H9 (cell line): ENCODE measurements around the gene PRKCZ. TPM values are rescaled to one million over a fixed set of nuclear protein-coding genes. Genes with fewer than 3 reads are reported as not detected.

Experiments used
- DNase-seq: peaks from one replicate; pipeline ENCODE4 v3.0.0-alpha.2; 2017
- H2AFZ ChIP-seq: one replicate; pipeline ENCODE4 v1.6.1; 2013; ENCODE audit warnings: mild to moderate bottlenecking, low read length, control low read depth, moderate library complexity
- H2AK5ac ChIP-seq: 2 replicates; pipeline ENCODE4 v1.6.1; 2013; ENCODE audit warnings: low read length, control low read depth, mixed read lengths; ENCODE audit not compliant: insufficient read length
- H2BK120ac ChIP-seq: one replicate; pipeline ENCODE4 v1.6.1; 2013; ENCODE audit warnings: low read depth, mild to moderate bottlenecking, low read length, control low read depth, inconsistent platforms; ENCODE audit not compliant: poor library complexity, severe bottlenecking
- H2BK12ac ChIP-seq: 2 replicates; pipeline ENCODE4 v1.6.1; 2013; ENCODE audit warnings: low read length, control low read depth, mixed read lengths, low read depth; ENCODE audit not compliant: insufficient read length
- H2BK15ac ChIP-seq: 2 replicates; pipeline ENCODE4 v1.6.1; 2013; ENCODE audit warnings: low read depth, low read length, control low read depth
- H2BK20ac ChIP-seq: one replicate; pipeline ENCODE4 v1.6.1; 2013; ENCODE audit warnings: low read depth, mild to moderate bottlenecking, low read length, control low read depth, inconsistent platforms; ENCODE audit not compliant: poor library complexity, severe bottlenecking
- H2BK5ac ChIP-seq: 2 replicates; pipeline ENCODE4 v1.6.1; 2013; ENCODE audit warnings: low read length, control low read depth, mixed read lengths; ENCODE audit not compliant: insufficient read length
- H3K14ac ChIP-seq: 2 replicates; pipeline ENCODE4 v1.6.1; 2013; ENCODE audit warnings: low read length, control low read depth; ENCODE audit not compliant: insufficient read depth
- H3K18ac ChIP-seq: 2 replicates; pipeline ENCODE4 v1.6.1; 2013; ENCODE audit warnings: low read depth, mild to moderate bottlenecking, mixed read lengths, low read length, control low read depth; ENCODE audit not compliant: insufficient read length
- H3K23ac ChIP-seq: 2 replicates; pipeline ENCODE4 v1.6.1; 2013; ENCODE audit warnings: low read length, control low read depth, mixed read lengths, low read depth; ENCODE audit not compliant: insufficient read length
- H3K23me2 ChIP-seq: 2 replicates; pipeline ENCODE4 v1.6.1; 2013; ENCODE audit warnings: low read depth, mild to moderate bottlenecking, mixed read lengths, low read length, control low read depth; ENCODE audit not compliant: insufficient read length, poor library complexity, severe bottlenecking
- H3K27ac ChIP-seq: 2 replicates; pipeline ENCODE4 v1.5.1; 2013; ENCODE audit warnings: low read length, control low read depth, mixed read lengths, low read depth; ENCODE audit not compliant: insufficient read length
- H3K27me3 ChIP-seq: 2 replicates; pipeline ENCODE4 v1.6.1; 2013; ENCODE audit warnings: low read length, control low read depth, inconsistent platforms; ENCODE audit not compliant: insufficient read depth
- H3K4ac ChIP-seq: 2 replicates; pipeline ENCODE4 v1.6.1; 2013; ENCODE audit warnings: low read depth, mild to moderate bottlenecking, control low read depth, inconsistent platforms, low read length, moderate library complexity
- H3K4me1 ChIP-seq: 2 replicates; pipeline ENCODE4 v1.6.1; 2013; ENCODE audit warnings: low read length, control low read depth, inconsistent platforms; ENCODE audit not compliant: insufficient read depth
- H3K4me2 ChIP-seq: 2 replicates; pipeline ENCODE4 v1.6.1; 2013; ENCODE audit warnings: low read length, control low read depth, mixed read lengths; ENCODE audit not compliant: insufficient read length, insufficient read depth
- H3K56ac ChIP-seq: 2 replicates; pipeline ENCODE4 v1.6.1; 2013; ENCODE audit warnings: low read depth, mild to moderate bottlenecking, mixed read lengths, low read length, control low read depth; ENCODE audit not compliant: insufficient read length
- H3K79me1 ChIP-seq: 2 replicates; pipeline ENCODE4 v1.6.1; 2013; ENCODE audit warnings: low read depth, mild to moderate bottlenecking, moderate library complexity, low read length, control low read depth, inconsistent platforms; ENCODE audit not compliant: insufficient read depth, poor library complexity, severe bottlenecking
- H3K79me2 ChIP-seq: 2 replicates; pipeline ENCODE4 v1.6.1; 2013; ENCODE audit warnings: low read length, control low read depth, inconsistent platforms; ENCODE audit not compliant: insufficient read depth
- H3K9ac ChIP-seq: 2 replicates; pipeline ENCODE4 v1.6.1; 2013; ENCODE audit warnings: low read length, control low read depth, mixed read lengths; ENCODE audit not compliant: insufficient read length; ENCODE audit errors: extremely low read depth
- H3K9me3 ChIP-seq: one replicate; pipeline ENCODE4 v1.6.1; 2013; ENCODE audit warnings: low read depth, low read length, inconsistent platforms; ENCODE audit not compliant: control insufficient read depth
- H3T11ph ChIP-seq: one replicate; pipeline ENCODE4 v1.6.1; 2013; ENCODE audit warnings: mild to moderate bottlenecking, low read length, control low read depth, inconsistent platforms
- H4K20me1 ChIP-seq: one replicate; pipeline ENCODE4 v1.6.1; 2013; ENCODE audit not compliant: control insufficient read depth, insufficient read length, insufficient read depth
- H4K5ac ChIP-seq: 2 replicates; pipeline ENCODE4 v1.6.1; 2013; ENCODE audit warnings: low read depth, mild to moderate bottlenecking, mixed read lengths, low read length, control low read depth; ENCODE audit not compliant: insufficient read length
- H4K8ac ChIP-seq: replicated peaks from 2 replicates; pipeline ENCODE4 v1.6.1; 2013; ENCODE audit warnings: low read length, control low read depth, mixed read lengths, low read depth; ENCODE audit not compliant: insufficient read length
- H4K91ac ChIP-seq: 2 replicates; pipeline ENCODE4 v1.6.1; 2013; ENCODE audit warnings: low read depth, mild to moderate bottlenecking, moderate library complexity, mixed read lengths, low read length, control low read depth; ENCODE audit not compliant: insufficient read length
- H3K27ac Mint-ChIP-seq, 3 experiments: 2 replicates in 2 of 3; 3 replicates in 1 of 3; pipeline ENCODE4 v1.8.0; 2020 to 2021; ENCODE audit warnings: mixed read lengths in 3 of 3, mild to moderate bottlenecking in 1 of 3, moderate library complexity in 1 of 3
- H3K27me3 Mint-ChIP-seq: 2 replicates; pipeline ENCODE4 v1.8.0; 2021; ENCODE audit warnings: low read depth, mild to moderate bottlenecking, moderate library complexity, mixed read lengths
- H3K36me3 Mint-ChIP-seq, 3 experiments: 2 replicates in 2 of 3; 3 replicates in 1 of 3; pipeline ENCODE4 v1.8.0; 2020 to 2021; ENCODE audit warnings: low read depth in 3 of 3, mixed read lengths in 3 of 3; ENCODE audit not compliant: insufficient read depth in 1 of 3
- H3K4me1 Mint-ChIP-seq, 2 experiments: 2 replicates each; pipeline ENCODE4 v1.8.0; 2020; ENCODE audit warnings: mixed read lengths in 2 of 2
- H3K4me3 Mint-ChIP-seq, 2 experiments: 2 replicates in 1 of 2; 3 replicates in 1 of 2; pipeline ENCODE4 v1.8.0; 2020 to 2021; ENCODE audit warnings: mild to moderate bottlenecking in 2 of 2, mixed read lengths in 2 of 2, moderate library complexity in 1 of 2
- H3K9me3 Mint-ChIP-seq, 2 experiments: 2 replicates in 1 of 2; 3 replicates in 1 of 2; pipeline ENCODE4 v1.8.0; 2020; ENCODE audit warnings: mild to moderate bottlenecking in 2 of 2, mixed read lengths in 2 of 2, moderate library complexity in 1 of 2
- WGBS: extraction: QIAGEN DNeasy Blood & Tissue Kit; methylation state at CpG from one replicate; pipeline ENCODE4 v1.1.7; 2013; ENCODE audit warnings: missing lambda C conversion rate, low lambda C conversion rate, mixed read lengths; ENCODE audit not compliant: insufficient read length; ENCODE audit errors: extremely low coverage; 5-methylcytosine and 5-hydroxymethylcytosine counted together
- total RNA-seq: library from RNA; stranded (reverse); gene quantifications from 2 replicates; pipeline ENCODE4 v1.2.1, GENCODE V29; 2021
- TF ChIP-seq, protein P1 (sequence below): fragments of 200-600 bp; sonication (generic); conservative IDR thresholded peaks from 3 replicates; pipeline ENCODE4 v1.8.0; 2021; ENCODE audit warnings: antibody characterized with exemption, mild to moderate bottlenecking

PRKCZ gene
- total RNA-seq, 1 experiment from 2014 or later, result 48.4 TPM

- no peaks in the 10 kb centered on the region for H3K79me1 ChIP-seq
- Mint-ChIP-seq H3K4me1 (no peaks in the 10 kb centered on the region; a peak in 1 of 4 replicates), H3K36me3 (peaks cover 14 to 42% (median 14%) of the 10 kb centered on the region in 3 experiments), H3K27ac (peak overlapping the region in 1 of 3 experiments; percentile 45; a peak in 1 of 7 replicates), H3K9me3 (no peaks in the 10 kb centered on the region), H3K4me3 (no peak overlapping the region), H3K27me3 (no peaks in the 10 kb centered on the region; the same call in 1 of the 2 replicates)
- no peak overlapping the region for H3K4me2 ChIP-seq
- H4K5ac ChIP-seq, result no peak overlapping the region
- no peak overlapping the region for H3K56ac ChIP-seq
- H3K23ac ChIP-seq, result no peak overlapping the region
- no peak overlapping the region for H3K4ac ChIP-seq
- no peak overlapping the region for H2AFZ ChIP-seq
- H3K27ac ChIP-seq, result no peak overlapping the region
- H4K8ac ChIP-seq, result no peak overlapping the region
- no peak overlapping the region for H3K18ac ChIP-seq
- no peaks in the 10 kb centered on the region for H3K4me1 ChIP-seq
- H3K27me3 ChIP-seq, result no peaks in the 10 kb centered on the region
- H3T11ph ChIP-seq, result no peak overlapping the region
- H2BK12ac ChIP-seq, result no peak overlapping the region
- H2BK5ac ChIP-seq, result no peak overlapping the region
- H4K20me1 ChIP-seq, result peaks cover 3% of the 10 kb centered on the region
- H2BK20ac ChIP-seq, result no peak overlapping the region
- no peaks in the 10 kb centered on the region for H3K23me2 ChIP-seq
- H2BK120ac ChIP-seq, result no peak overlapping the region
- no peak overlapping the region for H4K91ac ChIP-seq
- WGBS, result no CpG with 5 or more reads among the region's 19 CpGs
- no peaks in the 10 kb centered on the region; the same call in 1 of the 2 replicates for H3K79me2 ChIP-seq
- H2BK15ac ChIP-seq, result no peak overlapping the region
- no peak overlapping the region for H3K14ac ChIP-seq
- H3K9ac ChIP-seq, result no peak overlapping the region
- DNase-seq, result no peak
- TF ChIP-seq, protein P1, sequence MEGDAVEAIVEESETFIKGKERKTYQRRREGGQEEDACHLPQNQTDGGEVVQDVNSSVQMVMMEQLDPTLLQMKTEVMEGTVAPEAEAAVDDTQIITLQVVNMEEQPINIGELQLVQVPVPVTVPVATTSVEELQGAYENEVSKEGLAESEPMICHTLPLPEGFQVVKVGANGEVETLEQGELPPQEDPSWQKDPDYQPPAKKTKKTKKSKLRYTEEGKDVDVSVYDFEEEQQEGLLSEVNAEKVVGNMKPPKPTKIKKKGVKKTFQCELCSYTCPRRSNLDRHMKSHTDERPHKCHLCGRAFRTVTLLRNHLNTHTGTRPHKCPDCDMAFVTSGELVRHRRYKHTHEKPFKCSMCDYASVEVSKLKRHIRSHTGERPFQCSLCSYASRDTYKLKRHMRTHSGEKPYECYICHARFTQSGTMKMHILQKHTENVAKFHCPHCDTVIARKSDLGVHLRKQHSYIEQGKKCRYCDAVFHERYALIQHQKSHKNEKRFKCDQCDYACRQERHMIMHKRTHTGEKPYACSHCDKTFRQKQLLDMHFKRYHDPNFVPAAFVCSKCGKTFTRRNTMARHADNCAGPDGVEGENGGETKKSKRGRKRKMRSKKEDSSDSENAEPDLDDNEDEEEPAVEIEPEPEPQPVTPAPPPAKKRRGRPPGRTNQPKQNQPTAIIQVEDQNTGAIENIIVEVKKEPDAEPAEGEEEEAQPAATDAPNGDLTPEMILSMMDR, result no peak
- no peaks in the 10 kb centered on the region for H3K9me3 ChIP-seq
- H2AK5ac ChIP-seq, result no peak overlapping the region
These were observed 100.6 kb downstream of the PRKCZ start for GRCh38 chr1:2150801-2151200.
